ENCODE results near the gene OTUD5. TPM values are rescaled to one million over a fixed set of nuclear protein-coding genes. Genes with fewer than 3 reads are reported as not detected.
A peak's percentile ranks its signal among the peaks of the same experiment; 100 is the strongest.

OTUD5 gene
- total RNA-seq, 1 donor from 2014 or later: 20.3 TPM

DNA sequence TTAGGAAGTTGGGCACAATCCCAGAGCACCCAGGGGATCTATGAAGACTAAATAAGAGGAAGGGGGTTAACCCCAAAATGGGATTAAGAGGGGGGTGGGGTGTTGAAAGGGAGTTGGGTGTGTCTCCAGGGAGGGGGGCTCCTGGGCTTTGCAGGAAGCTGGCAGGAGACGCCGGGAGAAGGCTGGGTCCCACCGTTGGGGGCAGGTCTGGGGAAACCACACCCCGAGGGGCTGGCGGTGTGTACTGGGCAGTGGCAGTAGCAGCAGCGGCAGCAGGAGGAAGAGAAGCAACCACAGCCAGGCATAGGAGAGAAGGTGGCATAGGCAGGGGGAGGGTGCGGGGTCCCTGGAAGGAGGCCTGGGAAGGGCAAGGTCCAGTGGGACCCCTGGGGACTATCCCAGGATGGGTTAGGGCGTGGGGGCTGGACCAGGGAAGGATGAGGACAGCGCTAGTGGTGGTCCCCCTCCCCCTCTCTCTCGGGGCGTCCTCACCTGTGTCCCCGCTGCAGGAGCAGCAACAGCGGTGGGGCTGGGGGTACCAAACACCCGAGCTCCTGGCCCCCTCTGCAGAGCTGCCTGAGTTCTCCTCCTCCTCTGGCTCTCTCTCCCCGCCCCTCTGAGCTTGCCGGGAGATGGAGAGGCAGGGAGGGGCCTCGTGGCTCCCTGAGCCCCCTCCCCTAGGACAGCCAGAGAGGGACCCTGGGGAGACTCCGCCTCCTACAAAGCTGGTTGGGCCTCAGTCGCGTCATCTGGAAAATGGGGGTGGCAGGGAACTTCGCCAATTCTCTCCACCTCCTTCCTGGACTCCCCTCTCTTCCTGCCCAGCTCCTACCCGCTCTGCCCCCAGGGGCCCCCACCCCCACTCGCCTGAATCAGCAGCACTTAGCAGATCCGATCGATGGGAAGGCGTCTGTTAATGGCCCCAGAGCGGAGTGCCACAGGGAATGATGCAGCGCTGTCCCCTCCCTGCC lies 14.1 kb upstream of the OTUD5 start, which contains the start of gene KCND1:
TSS of gene KCND1 (minus strand) at position 596 of the 971 bp plus-strand sequence. CDS start 1,573 bp downstream, outside the sequence.
- ATAC-seq: peak; percentile 34

DNA sequence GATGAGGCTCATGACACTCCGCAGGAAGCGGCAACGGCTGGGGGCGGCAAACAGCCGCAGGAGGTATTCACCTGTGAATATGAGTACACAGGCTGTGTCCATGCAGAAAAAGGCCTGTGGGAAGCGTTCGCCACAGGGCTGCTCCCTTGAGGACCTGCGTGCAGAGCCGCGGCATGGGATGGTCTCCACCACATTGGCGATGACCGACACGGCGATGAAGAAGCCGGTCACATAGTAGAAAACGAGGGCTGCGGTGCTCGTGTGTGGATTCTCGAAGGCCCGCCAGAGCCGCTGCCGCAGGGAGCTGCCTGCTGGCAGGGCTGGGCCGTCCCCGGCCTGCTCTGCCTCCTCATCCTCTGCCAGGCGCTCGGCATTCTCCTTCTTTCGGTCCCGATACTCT lies 12.1 kb upstream of the OTUD5 start:
- no peak for ATAC-seq

GRCh38 chrX:48968377-48968776 lies 11.0 kb upstream of the OTUD5 start:
- no peak for ATAC-seq

DNA sequence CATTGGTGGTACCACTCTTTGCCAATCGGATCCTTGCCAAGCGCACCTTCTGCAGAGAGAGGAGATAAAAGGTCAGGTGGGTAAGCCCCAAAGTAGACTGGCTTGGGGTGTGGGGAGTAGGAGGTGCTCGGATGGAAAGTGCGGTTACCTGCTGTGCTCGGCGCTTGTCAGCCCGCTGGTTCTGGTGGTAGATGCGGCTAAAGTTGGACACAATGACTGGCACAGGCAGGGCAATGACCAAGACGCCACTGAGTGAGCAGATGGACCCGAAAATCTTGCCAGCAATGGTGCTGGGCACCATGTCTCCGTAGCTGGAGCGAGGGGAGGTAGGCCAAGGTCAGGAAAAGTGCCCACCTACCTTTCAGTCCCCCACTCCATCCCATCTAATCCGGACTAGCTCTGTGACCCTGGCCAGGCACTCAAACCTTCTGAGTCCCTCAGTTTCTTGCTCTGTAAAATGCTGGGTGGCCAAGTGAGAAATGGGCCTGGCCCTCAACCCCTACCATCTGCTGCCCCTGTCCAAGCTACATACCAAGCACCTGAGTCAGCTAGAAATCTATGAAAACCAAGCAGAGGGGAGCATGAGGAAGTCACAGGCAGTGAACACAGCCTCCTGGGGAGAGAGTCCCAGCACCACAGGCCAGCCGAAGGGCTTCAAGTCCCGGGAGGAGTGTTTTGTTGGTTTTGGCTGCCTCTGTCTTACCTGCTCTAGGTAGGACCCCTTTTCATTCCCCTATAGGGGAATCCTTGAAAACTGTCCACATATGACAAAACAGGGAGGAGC lies 9.6 kb upstream of the OTUD5 start:
- ATAC-seq: no peak

DNA sequence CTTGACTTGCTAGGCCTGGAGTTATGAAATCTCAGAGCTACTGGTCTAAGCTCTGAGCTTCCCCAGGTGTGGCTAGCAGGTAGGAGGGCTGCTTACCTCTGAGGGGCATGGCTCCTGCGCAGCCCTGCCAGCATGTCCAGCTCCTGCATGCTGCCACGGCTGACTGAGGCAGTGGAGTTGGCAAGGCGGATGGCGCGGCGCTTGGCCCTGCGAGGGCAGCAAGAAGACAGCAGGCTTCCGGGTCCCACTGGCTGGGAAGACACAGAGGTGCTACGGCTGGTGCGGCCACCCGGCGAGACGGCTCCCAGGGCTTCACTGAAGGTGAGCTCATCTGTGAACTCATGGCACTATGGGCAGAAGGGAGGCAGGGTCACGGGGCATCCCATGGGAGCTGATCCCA lies 8.6 kb upstream of the OTUD5 start:
- no peak for ATAC-seq

GRCh38 chrX:48961585-48962091 lies 4.2 kb upstream of the OTUD5 start:
- no peak for ATAC-seq

DNA sequence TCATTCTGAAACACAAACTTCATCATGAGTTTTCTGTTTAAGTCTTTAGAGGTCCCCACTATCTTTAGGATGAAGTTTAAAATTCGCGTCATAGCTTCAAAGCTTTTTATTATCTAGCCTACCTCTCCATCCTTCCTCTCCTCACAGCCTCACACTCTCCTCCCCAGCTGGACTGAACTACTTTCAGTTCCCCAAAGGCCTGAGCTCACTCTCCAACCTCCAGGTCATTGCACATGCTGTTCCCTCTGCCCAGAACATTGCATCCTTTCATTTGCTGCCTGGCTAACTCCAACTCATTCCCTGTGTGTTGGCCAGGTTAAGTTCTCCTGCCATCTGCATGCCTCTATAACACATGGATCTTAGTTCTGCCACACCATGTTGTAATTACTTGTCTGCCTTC lies 2.9 kb upstream of the OTUD5 start:
- no peak for ATAC-seq

DNA sequence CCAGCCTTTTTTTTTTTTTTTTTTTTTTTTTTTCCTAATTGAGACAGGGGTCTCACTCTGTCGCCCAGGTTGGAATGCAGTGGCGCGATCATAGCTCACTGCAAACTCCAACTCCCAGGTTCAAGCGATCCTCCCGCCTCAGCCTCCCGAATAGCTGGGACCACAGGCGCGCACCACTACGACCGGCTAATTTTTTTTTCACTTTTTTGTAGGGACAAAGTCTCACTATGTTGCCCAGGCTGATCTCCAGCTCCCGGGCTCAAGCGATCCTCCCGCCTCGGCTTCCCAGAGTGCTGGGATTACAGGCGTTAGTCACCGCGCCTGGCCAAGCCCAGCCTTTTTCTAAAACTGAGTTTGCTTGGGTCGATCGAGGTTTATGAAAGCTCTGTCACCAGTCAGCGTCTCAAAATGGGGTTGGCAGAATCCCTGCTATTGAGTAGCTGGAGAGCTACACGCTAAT lies 1.3 kb upstream of the OTUD5 start:
- peak; percentile 10 for ATAC-seq

- ATAC-seq: peak; percentile 93
Measured at GRCh38 chrX:48957827-48958634, 624 bp upstream of the OTUD5 start.

- peak; percentile 13 for ATAC-seq
Measured at GRCh38 chrX:48956728-48957414, 536 bp downstream of the OTUD5 start.

DNA sequence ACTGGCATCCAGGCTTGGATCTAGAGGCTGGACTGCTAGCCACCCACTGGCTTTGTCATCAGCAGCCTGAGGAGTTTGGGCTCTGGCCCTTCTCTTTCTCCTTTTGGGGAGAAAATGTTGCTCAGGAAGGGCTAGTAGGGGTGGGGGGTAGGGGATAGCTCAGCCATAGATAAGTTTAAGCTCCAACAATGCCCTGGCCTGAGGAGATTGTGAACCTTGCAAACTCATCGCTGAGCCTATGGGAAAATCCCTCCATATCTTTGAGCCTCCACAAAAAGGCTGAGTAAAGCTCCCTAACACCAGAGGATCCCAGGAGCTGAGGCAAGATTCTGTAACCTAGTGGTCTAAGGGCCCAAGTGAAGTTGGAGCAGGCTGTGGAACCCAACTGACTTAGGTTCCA lies 8.8 kb downstream of the OTUD5 start:
- no peak for ATAC-seq

GRCh38 chrX:48945517-48946348 lies 11.7 kb downstream of the OTUD5 start:
- peak; percentile 58 for ATAC-seq

GRCh38 chrX:48942895-48943294 lies 14.5 kb downstream of the OTUD5 start:
- ATAC-seq: no peak

DNA sequence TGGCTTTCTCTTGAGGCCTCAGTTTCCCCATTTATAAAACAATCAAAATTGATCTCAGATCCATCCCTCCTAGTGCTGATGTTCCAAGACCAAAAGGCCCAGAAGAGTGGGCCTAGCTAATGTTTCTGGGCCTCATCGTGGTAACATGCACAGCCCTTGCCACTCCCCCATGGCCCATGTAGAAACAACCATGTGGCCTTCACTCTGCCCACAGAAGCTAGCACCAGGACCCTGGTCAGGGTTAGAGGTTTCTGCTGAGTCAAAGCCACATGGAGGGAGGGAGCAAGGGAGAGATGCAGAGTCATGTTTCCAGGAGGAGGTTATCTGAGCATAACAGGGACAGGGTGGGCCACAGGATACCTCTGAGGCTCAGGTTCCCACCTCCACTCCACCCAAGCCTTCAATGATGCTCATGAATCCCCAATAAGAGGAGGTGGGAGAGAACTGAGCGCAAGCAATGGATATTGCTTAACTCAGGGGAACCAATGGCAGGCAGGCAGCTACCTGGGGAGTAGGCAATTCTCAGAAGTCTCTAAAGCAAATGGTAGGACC lies 16.9 kb downstream of the OTUD5 start:
- no peak for ATAC-seq

DNA sequence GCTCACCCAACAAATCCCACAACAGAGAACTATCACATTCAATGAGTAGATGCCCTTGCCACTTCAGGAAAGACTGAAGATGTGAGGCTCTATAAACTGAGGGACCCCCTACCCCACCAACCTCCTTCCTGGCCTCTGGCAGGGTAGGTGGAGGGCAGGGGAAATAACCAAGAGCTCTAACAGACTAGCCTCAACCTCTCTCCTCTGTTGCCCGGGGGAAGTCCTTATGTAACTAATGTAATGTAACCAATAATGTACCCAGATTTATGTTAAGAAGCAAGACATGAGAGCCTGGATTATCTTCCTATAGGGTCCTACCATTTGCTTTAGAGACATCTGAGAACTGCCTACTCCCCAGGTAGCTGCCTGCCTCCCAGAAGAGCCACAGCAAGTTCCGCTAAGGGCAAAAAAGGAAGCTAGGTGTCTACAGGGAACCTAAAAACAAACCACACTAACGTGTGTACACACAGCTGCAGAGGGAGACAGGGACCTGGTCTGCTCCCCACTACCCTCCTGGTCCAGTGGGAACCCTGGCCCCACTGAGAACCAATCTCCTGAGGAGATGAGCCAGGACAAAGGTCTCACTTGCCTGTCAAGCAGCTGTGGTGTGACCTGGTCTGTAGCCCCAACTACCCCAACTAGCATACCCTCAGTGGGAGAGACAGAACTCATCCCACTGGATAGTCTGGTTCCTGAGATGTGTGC lies 17.7 kb downstream of the OTUD5 start:
- ATAC-seq: no peak

DNA sequence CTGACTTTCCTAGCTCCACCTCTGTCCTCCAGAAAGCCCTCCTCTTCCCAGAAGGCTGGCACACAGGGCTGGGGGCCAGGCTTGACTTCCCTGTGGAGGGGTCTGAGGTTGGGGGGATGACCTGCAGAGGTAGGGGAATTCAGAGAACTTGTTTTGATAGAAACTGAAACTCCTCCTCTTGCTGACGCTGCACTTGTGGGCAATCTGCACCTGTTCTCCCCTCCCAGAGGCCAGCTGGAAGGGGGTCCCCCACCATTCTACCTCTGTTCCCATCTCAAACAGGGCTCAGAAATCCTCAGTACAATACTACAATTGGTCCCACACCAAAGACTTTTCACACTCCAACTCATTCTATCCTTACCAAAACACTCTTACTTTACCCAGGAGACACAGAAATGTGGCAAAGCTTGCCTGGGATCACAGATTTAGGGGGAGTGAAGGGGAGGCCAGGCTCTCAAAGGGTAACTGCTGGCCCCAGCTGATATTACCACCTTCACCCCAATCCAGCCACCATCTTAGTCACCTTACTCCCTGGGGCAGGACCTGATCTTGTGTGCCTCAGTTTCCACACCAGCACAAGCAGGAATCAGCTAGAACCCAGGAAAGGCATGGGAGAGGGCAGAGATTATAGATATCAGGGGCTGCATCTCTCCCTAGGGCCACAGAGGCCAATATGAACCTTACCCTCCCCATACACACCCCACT lies 18.5 kb downstream of the OTUD5 start:
- peak; percentile 26 for ATAC-seq

DNA sequence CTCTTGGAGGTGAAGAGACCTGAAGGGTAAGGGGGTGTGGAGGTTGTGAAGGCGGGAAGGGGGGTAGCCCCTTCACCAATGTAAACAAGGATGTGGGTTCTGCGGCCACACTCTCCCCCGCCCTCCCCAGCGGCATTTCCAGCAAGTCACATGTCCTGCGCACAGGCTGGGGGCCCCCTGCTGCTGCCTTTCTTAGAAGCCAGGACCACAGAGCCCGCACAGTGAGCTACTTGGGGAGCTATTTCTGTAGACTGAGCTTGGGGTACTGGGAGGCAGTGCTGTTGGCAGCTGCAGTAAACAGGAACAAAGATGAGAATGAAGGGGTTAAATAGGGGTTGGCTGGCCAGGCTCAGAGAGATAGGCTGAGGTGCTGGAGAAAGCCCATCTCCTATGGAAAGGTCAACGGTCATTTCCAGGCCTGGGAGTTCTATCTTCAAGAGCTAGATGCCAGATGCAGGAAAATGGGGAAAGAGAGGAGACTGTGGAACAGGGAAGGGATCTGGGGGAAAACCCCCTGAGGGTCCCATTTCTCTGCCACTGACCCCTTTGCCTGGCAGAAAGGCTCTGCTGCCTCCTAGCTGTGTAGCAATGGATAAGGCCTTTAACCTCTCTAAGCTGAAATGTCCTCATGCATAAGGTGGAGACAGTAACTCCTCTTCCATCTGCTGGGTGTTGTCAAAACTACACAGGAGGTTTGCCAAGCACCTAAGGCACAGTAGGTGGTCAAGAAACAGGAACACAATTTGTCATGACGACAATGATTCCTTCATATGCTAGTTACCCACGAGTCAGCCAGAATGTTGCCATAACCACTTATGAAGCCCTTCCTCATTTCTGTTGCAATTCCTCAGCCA lies 20.1 kb downstream of the OTUD5 start:
- ATAC-seq: peak; percentile 70

All from esophagus mucosa (tissue), 1 donor.